ENCODE measurements around the gene DVL3.
"Not testable (repeated sequence)": the region's sequence is repeated elsewhere in the genome, so short reads cannot be mapped to it uniquely, and the experiment has no call there.

The DVL3 gene

DNA sequence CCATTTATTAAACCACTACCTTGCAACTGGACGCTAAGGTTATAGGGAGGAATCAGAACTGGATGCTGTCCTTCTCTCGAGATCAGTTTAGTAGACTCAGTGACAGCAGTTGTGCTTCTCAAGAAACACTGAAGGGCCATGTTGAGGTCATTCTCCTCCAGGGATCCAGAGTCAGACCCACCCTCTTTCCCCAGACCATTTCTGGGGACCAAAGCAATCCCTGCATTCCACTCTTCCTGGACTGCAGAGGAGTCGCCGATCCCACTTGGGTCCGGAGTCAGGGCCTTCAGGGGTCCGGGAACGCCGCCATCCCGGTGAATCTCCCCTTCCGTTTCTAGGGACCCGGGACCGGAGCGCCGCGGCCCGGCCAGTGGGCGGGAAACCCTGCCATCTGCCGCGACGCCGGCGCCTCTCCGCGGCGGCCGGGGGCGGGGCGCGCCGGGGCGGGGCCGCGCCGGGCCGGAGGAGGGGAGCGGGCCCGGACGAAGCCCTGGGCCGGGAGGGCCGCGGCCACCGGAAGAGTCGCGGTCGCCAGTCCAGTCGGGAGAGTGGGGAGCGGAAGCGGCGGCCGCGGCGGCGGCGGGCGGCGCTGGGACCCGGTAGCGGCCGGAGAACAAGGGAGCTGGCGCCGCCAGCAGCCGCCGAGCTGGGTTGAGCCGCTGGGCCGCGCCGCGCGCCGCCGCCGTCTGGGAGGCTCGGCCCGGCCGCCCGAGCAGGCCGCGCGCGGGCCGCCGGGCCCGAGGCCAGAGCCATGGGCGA is at the start of gene DVL3:
Gene DVL3 (plus strand): TSS at position 493 of the 759 bp plus-strand sequence. CDS start 259 bp downstream, at position 752.
- H3K4me3 ChIP-seq (ENCODE audit: low read length in 2 of 2) = peak within 1 kb of the TSS; percentile 91 to 96
- peak within 1 kb of the TSS; percentile 90 for H3K27ac ChIP-seq (ENCODE audit: low read length)
- H3K27me3 ChIP-seq (ENCODE audit: control insufficient read depth in 1 of 2, insufficient read depth in 2 of 2, low read length in 2 of 2) = no peaks in the 10 kb centered on the region

GRCh38 chr3:184110316-184110725 is 44.9 kb upstream of the DVL3 start:
- H3K4me3 ChIP-seq (ENCODE audit: low read length in 2 of 2) = no peak overlapping the region
- no peak overlapping the region for H3K27ac ChIP-seq (ENCODE audit: low read length)
- no peaks in the 10 kb centered on the region for H3K4me1 ChIP-seq (ENCODE audit: control insufficient read depth, insufficient read depth, low read length)
- no peaks in the 10 kb centered on the region for H3K27me3 ChIP-seq (ENCODE audit: control insufficient read depth in 1 of 2, insufficient read depth in 2 of 2, low read length in 2 of 2)
- no peaks in the 10 kb centered on the region for H3K9me3 ChIP-seq (ENCODE audit: control insufficient read depth in 2 of 2, low read length in 2 of 2)
- H3K36me3 ChIP-seq (ENCODE audit: control insufficient read depth in 2 of 2, insufficient read depth in 2 of 2, low read length in 2 of 2) = no peaks in the 10 kb centered on the region
- no peak overlapping the region for H3K9ac ChIP-seq (ENCODE audit: low read length in 2 of 2)

More for the DNA sequence above, at the start of gene DVL3:
- Histone ChIP-seq H3K36me3 (ENCODE audit: control insufficient read depth in 2 of 2, insufficient read depth in 2 of 2, low read length in 2 of 2) (no peaks in the 10 kb centered on the region), H3K9me3 (ENCODE audit: control insufficient read depth in 2 of 2, low read length in 2 of 2) (no peaks in the 10 kb centered on the region), H3K9ac (ENCODE audit: low read length in 2 of 2) (peak within 1 kb of the TSS; percentile 93 to 98), H3K4me1 (ENCODE audit: control insufficient read depth, insufficient read depth, low read length) (peaks cover 38% of the 10 kb centered on the region)

DNA sequence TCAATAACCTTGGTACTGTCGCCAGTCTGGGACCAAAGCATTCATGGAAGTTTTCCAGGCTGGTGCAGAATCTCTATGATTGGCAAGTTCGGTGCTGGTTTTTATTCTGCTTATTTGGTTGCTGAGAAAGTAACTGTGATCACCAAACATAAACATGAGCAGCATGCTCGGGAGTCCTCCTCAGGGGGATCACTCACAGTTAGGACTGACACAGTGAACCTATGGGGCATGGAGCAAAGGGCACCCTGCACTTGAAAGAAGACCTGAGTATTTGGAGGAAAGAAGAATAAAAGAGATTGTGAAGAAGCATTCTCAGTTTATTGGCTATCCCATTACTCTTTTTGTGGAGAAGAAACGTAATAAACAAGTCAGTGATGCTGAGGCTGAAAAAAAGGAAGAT is 39.2 kb upstream of the DVL3 start:
- no peaks in the 10 kb centered on the region for H3K9me3 ChIP-seq (ENCODE audit: control insufficient read depth in 2 of 2, low read length in 2 of 2)
- H3K4me3 ChIP-seq (ENCODE audit: low read length in 2 of 2) = no peak overlapping the region
- no peaks in the 10 kb centered on the region for H3K4me1 ChIP-seq (ENCODE audit: control insufficient read depth, insufficient read depth, low read length)
- no peak overlapping the region for H3K27ac ChIP-seq (ENCODE audit: low read length)
- H3K9ac ChIP-seq (ENCODE audit: low read length in 2 of 2) = no peak overlapping the region
- no peaks in the 10 kb centered on the region for H3K27me3 ChIP-seq (ENCODE audit: control insufficient read depth in 1 of 2, insufficient read depth in 2 of 2, low read length in 2 of 2)
- H3K36me3 ChIP-seq (ENCODE audit: control insufficient read depth in 2 of 2, insufficient read depth in 2 of 2, low read length in 2 of 2) = no peaks in the 10 kb centered on the region

GRCh38 chr3:184117636-184118035 is 37.5 kb upstream of the DVL3 start:
- no peak overlapping the region for H3K27ac ChIP-seq (ENCODE audit: low read length)
- H3K27me3 ChIP-seq (ENCODE audit: control insufficient read depth in 1 of 2, insufficient read depth in 2 of 2, low read length in 2 of 2) = no peaks in the 10 kb centered on the region
- H3K36me3 ChIP-seq (ENCODE audit: control insufficient read depth in 2 of 2, insufficient read depth in 2 of 2, low read length in 2 of 2) = no peaks in the 10 kb centered on the region
- no peak overlapping the region for H3K9ac ChIP-seq (ENCODE audit: low read length in 2 of 2)
- H3K4me3 ChIP-seq (ENCODE audit: low read length in 2 of 2) = no peak overlapping the region
- H3K9me3 ChIP-seq (ENCODE audit: control insufficient read depth in 2 of 2, low read length in 2 of 2) = no peaks in the 10 kb centered on the region
- H3K4me1 ChIP-seq (ENCODE audit: control insufficient read depth, insufficient read depth, low read length) = no peaks in the 10 kb centered on the region

DNA sequence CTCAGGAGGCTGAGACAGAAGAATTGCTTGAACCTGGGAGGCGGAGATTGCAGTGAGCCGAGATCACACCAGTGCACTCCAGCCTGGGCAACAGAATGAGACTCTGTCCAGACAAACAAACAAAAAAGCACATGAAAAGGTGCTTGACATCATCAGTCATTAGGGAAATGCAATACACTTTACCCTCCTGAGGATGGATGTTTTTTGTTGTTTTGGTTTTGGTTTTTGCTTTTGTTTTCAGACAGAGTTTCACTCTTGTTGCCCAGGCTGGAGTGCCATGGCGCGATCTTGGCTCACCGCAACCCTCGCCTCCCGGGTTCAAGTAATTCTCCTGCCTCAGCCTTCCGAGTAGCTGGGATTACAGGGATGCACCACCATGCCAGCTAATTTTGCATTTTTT is 34.1 kb upstream of the DVL3 start:
- H3K36me3 ChIP-seq (ENCODE audit: control insufficient read depth in 2 of 2, insufficient read depth in 2 of 2, low read length in 2 of 2); H3K27me3 ChIP-seq (ENCODE audit: control insufficient read depth in 1 of 2, insufficient read depth in 2 of 2, low read length in 2 of 2); H3K4me1 ChIP-seq (ENCODE audit: control insufficient read depth, insufficient read depth, low read length); H3K4me3 ChIP-seq (ENCODE audit: low read length in 2 of 2); H3K27ac ChIP-seq (ENCODE audit: low read length); H3K9ac ChIP-seq (ENCODE audit: low read length in 2 of 2); H3K9me3 ChIP-seq (ENCODE audit: control insufficient read depth in 2 of 2, low read length in 2 of 2): not testable (repeated sequence)

DNA sequence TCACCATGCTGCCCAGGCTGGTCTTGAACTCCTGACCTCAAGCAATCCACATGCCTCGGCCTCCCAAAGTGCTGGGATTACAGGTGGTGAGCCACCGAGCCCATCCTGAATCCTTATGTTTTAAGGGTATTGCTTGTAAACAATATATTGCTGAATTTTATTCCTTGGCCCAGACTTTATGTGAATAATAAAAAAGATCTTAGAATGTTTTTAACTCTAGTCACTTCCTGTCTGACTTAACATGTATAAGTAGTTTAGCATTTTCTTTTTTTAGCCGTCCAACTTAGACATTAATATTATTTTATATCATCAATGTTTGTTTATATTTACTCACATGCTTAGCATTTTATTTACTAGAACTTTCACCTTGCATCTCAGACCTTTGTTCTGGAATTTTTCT is 29.2 kb upstream of the DVL3 start:
- H3K4me3 ChIP-seq (ENCODE audit: low read length in 2 of 2) = no peak overlapping the region
- H3K4me1 ChIP-seq (ENCODE audit: control insufficient read depth, insufficient read depth, low read length) = no peaks in the 10 kb centered on the region
- no peaks in the 10 kb centered on the region for H3K9me3 ChIP-seq (ENCODE audit: control insufficient read depth in 2 of 2, low read length in 2 of 2)
- no peak overlapping the region for H3K27ac ChIP-seq (ENCODE audit: low read length)
- no peak overlapping the region for H3K9ac ChIP-seq (ENCODE audit: low read length in 2 of 2)
- no peaks in the 10 kb centered on the region for H3K36me3 ChIP-seq (ENCODE audit: control insufficient read depth in 2 of 2, insufficient read depth in 2 of 2, low read length in 2 of 2)
- no peaks in the 10 kb centered on the region for H3K27me3 ChIP-seq (ENCODE audit: control insufficient read depth in 1 of 2, insufficient read depth in 2 of 2, low read length in 2 of 2)

DNA sequence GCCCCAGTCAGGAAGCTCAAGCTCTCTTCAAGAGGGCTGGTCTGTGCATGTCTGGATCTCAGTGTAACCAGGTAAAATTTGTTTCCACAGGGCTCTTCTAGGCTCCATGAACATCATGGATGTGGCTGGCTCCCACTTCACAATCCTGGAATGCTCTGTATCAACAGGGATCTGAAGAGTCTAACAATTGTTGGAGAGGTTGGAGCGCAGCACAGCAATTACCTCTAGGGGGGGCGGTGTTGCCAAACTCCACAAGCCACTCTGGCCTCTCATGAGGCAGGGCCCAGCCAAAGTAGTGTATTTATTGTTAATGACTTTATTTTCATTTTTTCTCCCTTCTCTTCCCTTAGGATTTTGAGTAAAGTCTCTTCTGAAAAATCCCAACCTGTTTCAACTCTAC is 26.2 kb upstream of the DVL3 start:
- H3K9ac ChIP-seq (ENCODE audit: low read length in 2 of 2) = no peak overlapping the region
- H3K4me3 ChIP-seq (ENCODE audit: low read length in 2 of 2) = no peak overlapping the region
- no peaks in the 10 kb centered on the region for H3K27me3 ChIP-seq (ENCODE audit: control insufficient read depth in 1 of 2, insufficient read depth in 2 of 2, low read length in 2 of 2)
- peaks cover 6% of the 10 kb centered on the region for H3K4me1 ChIP-seq (ENCODE audit: control insufficient read depth, insufficient read depth, low read length)
- H3K27ac ChIP-seq (ENCODE audit: low read length) = no peak overlapping the region
- H3K9me3 ChIP-seq (ENCODE audit: control insufficient read depth in 2 of 2, low read length in 2 of 2) = no peaks in the 10 kb centered on the region
- H3K36me3 ChIP-seq (ENCODE audit: control insufficient read depth in 2 of 2, insufficient read depth in 2 of 2, low read length in 2 of 2) = no peaks in the 10 kb centered on the region

DNA sequence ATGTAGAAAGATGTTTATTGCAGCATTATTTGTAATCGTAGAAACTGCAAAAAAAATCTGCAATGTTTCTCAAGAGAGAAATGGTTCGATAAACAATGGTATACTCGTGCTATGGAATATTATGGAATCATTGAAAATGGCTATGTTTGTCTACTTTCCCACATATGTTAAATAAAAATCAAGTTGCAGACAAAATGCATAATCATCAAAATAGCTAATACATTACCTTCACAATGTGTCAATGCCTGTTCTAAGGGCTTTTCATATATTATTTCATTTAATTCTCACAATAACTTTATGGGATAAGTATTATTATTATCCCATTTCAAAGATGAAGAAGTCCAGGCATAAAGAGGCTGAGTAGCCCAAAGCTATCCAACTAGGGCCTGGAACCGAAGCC is 22.2 kb upstream of the DVL3 start:
- H3K4me3 ChIP-seq (ENCODE audit: low read length in 2 of 2) = no peak overlapping the region
- no peak overlapping the region for H3K27ac ChIP-seq (ENCODE audit: low read length)
- H3K36me3 ChIP-seq (ENCODE audit: control insufficient read depth in 2 of 2, insufficient read depth in 2 of 2, low read length in 2 of 2) = peaks cover 0 to 2% of the 10 kb centered on the region in 2 donors
- no peaks in the 10 kb centered on the region for H3K9me3 ChIP-seq (ENCODE audit: control insufficient read depth in 2 of 2, low read length in 2 of 2)
- H3K4me1 ChIP-seq (ENCODE audit: control insufficient read depth, insufficient read depth, low read length) = peaks cover 28% of the 10 kb centered on the region
- no peaks in the 10 kb centered on the region for H3K27me3 ChIP-seq (ENCODE audit: control insufficient read depth in 1 of 2, insufficient read depth in 2 of 2, low read length in 2 of 2)
- H3K9ac ChIP-seq (ENCODE audit: low read length in 2 of 2) = no peak overlapping the region

- Histone ChIP-seq H3K4me3 (ENCODE audit: low read length in 2 of 2) (peak overlapping the region; percentile 93 to 99), H3K9me3 (ENCODE audit: control insufficient read depth in 2 of 2, low read length in 2 of 2) (no peaks in the 10 kb centered on the region), H3K27me3 (ENCODE audit: control insufficient read depth in 1 of 2, insufficient read depth in 2 of 2, low read length in 2 of 2) (no peaks in the 10 kb centered on the region), H3K27ac (ENCODE audit: low read length) (peak overlapping the region; percentile 79), H3K9ac (ENCODE audit: low read length in 2 of 2) (peak overlapping the region; percentile 88 to 98), H3K4me1 (ENCODE audit: control insufficient read depth, insufficient read depth, low read length) (peaks cover 28% of the 10 kb centered on the region), H3K36me3 (ENCODE audit: control insufficient read depth in 2 of 2, insufficient read depth in 2 of 2, low read length in 2 of 2) (peaks cover 0 to 3% of the 10 kb centered on the region in 2 donors)
Observed at GRCh38 chr3:184133840-184134745, 21.1 kb upstream of the DVL3 start.

GRCh38 chr3:184134746-184135148 is 20.4 kb upstream of the DVL3 start:
- Histone ChIP-seq H3K4me1 (ENCODE audit: control insufficient read depth, insufficient read depth, low read length) (peaks cover 28% of the 10 kb centered on the region), H3K27ac (ENCODE audit: low read length) (peak overlapping the region; percentile 79)

More at GRCh38 chr3:184134746-184135148, 20.4 kb upstream of the DVL3 start:
- no peaks in the 10 kb centered on the region for H3K27me3 ChIP-seq (ENCODE audit: control insufficient read depth in 1 of 2, insufficient read depth in 2 of 2, low read length in 2 of 2)
- peak overlapping the region; percentile 93 to 99 for H3K4me3 ChIP-seq (ENCODE audit: low read length in 2 of 2)
- no peaks in the 10 kb centered on the region for H3K9me3 ChIP-seq (ENCODE audit: control insufficient read depth in 2 of 2, low read length in 2 of 2)
- H3K36me3 ChIP-seq (ENCODE audit: control insufficient read depth in 2 of 2, insufficient read depth in 2 of 2, low read length in 2 of 2) = peaks cover 0 to 5% of the 10 kb centered on the region in 2 donors
- H3K9ac ChIP-seq (ENCODE audit: low read length in 2 of 2) = peak overlapping the region; percentile 88 to 98

All from stomach smooth muscle (tissue), 2 donors.